Neural cell (in vitro differentiated cells): ENCODE data around the gene FRMPD3. TPM values are rescaled to one million over a fixed set of nuclear protein-coding genes. Genes with fewer than 3 reads are reported as not detected.

Source experiments
- H2AFZ ChIP-seq: fragments of 200-600, 300-800 bp; sonication (generic), shearing (Covaris generic); 2 replicates; pipeline ENCODE4 v1.6.0; 2014; ENCODE audit warnings: low read depth, mild to moderate bottlenecking, antibody characterized with exemption, low read length, moderate library complexity
- H3F3A ChIP-seq: fragments of 200-600 bp; shearing (Covaris generic); 2 replicates; pipeline ENCODE4 v1.6.1; 2016; ENCODE audit warnings: mild to moderate bottlenecking, moderate library complexity, mixed read lengths, antibody characterized with exemption, low read length; ENCODE audit not compliant: insufficient read depth, poor library complexity, severe bottlenecking
- H3K27ac ChIP-seq: fragments of 200-600, 300-800 bp; sonication (generic), shearing (Covaris generic); 2 replicates; pipeline ENCODE4 v1.5.1; 2014; ENCODE audit warnings: mild to moderate bottlenecking, low read length, moderate library complexity
- H3K27me3 ChIP-seq: fragments of 300-800, 200-600 bp; sonication (generic), shearing (Covaris generic); 2 replicates; pipeline ENCODE4 v1.6.0; 2014; ENCODE audit warnings: mild to moderate bottlenecking, low read depth, low read length, moderate library complexity; ENCODE audit not compliant: insufficient read depth
- H3K36me3 ChIP-seq: fragments of 300-800, 200-600 bp; sonication (generic), shearing (Covaris generic); 2 replicates; pipeline ENCODE4 v1.5.1; 2014; ENCODE audit warnings: mild to moderate bottlenecking, antibody characterized with exemption, low read length, moderate library complexity; ENCODE audit not compliant: insufficient read depth
- H3K4me2 ChIP-seq: fragments of 300-800, 200-600 bp; sonication (generic), shearing (Covaris generic); 2 replicates; pipeline ENCODE4 v1.6.0; 2014; ENCODE audit warnings: mild to moderate bottlenecking, low read length
- H3K4me3 ChIP-seq: fragments of 300-800, 200-600 bp; sonication (generic), shearing (Covaris generic); 2 replicates; pipeline ENCODE4 v1.5.1; 2014; ENCODE audit warnings: mild to moderate bottlenecking, low read length, moderate library complexity
- H3K79me2 ChIP-seq: fragments of 200-600 bp; shearing (Covaris generic); replicated peaks from 2 replicates; pipeline ENCODE4 v1.6.0; 2014; ENCODE audit warnings: mild to moderate bottlenecking, low read length, moderate library complexity; ENCODE audit not compliant: insufficient read depth
- H3K9ac ChIP-seq: fragments of 300-800, 200-600 bp; sonication (generic), shearing (Covaris generic); 2 replicates; pipeline ENCODE4 v1.6.1; 2016; ENCODE audit warnings: mild to moderate bottlenecking, low read length, mixed read lengths
- H3K9me2 ChIP-seq: fragments of 200-600 bp; shearing (Covaris generic); 2 replicates; pipeline ENCODE4 v1.6.1; 2016; ENCODE audit warnings: mild to moderate bottlenecking, low read length, mixed read lengths; ENCODE audit not compliant: insufficient read depth
- H3K9me3 ChIP-seq: fragments of 200-600, 300-800 bp; sonication (generic), shearing (Covaris generic); 2 replicates; pipeline ENCODE4 v1.6.1; 2016; ENCODE audit warnings: mild to moderate bottlenecking, mixed run types, low read length, moderate library complexity, mixed read lengths
- H4K20me1 ChIP-seq: fragments of 200-600 bp; shearing (Covaris generic); 2 replicates; pipeline ENCODE4 v1.6.1; 2016; ENCODE audit warnings: mild to moderate bottlenecking, mixed run types; ENCODE audit not compliant: insufficient read depth
- CTCF ChIP-seq: fragments of 450-650 bp; IDR thresholded peaks from 2 replicates; pipeline ENCODE4 v1.5.1; 2014; ENCODE audit warnings: antibody characterized with exemption, mild to moderate bottlenecking, moderate library complexity; ENCODE audit not compliant: poor library complexity, severe bottlenecking
- EP300 ChIP-seq: fragments of 450-650 bp; conservative IDR thresholded peaks from 2 replicates; pipeline ENCODE4 v1.6.1; 2014; ENCODE audit warnings: antibody characterized with exemption, mild to moderate bottlenecking, moderate library complexity; ENCODE audit not compliant: poor library complexity, severe bottlenecking
- EZH2 ChIP-seq: fragments of 200-600, 300-800 bp; shearing (Covaris generic), sonication (generic); IDR thresholded peaks from 2 replicates; pipeline ENCODE4 v1.6.1; 2014; ENCODE audit warnings: antibody characterized with exemption, low read length, borderline replicate concordance, mild to moderate bottlenecking; ENCODE audit not compliant: insufficient read depth, poor library complexity, severe bottlenecking
- MXI1 ChIP-seq: fragments of 450-650 bp; conservative IDR thresholded peaks from 2 replicates; pipeline ENCODE4 v1.6.1; 2014; ENCODE audit warnings: antibody characterized with exemption, mild to moderate bottlenecking; ENCODE audit not compliant: poor library complexity, severe bottlenecking
- POLR2AphosphoS5 ChIP-seq: IDR thresholded peaks from 2 replicates; pipeline ENCODE4 v1.6.1; 2012
- RAD21 ChIP-seq: fragments of 450-650 bp; conservative IDR thresholded peaks from 2 replicates; pipeline ENCODE4 v1.6.1; 2014; ENCODE audit warnings: antibody characterized with exemption, mild to moderate bottlenecking, moderate library complexity
- REST ChIP-seq: IDR thresholded peaks from 2 replicates; pipeline ENCODE4 v1.6.1; 2012; ENCODE audit warnings: borderline replicate concordance
- SMC3 ChIP-seq: fragments of 450-650 bp; conservative IDR thresholded peaks from 2 replicates; pipeline ENCODE4 v1.6.1; 2014; ENCODE audit warnings: antibody characterized with exemption, mild to moderate bottlenecking, moderate library complexity; ENCODE audit not compliant: poor library complexity
- TAF1 ChIP-seq: IDR thresholded peaks from 2 replicates; pipeline ENCODE4 v1.6.1; 2012; ENCODE audit warnings: low read depth
- polyA plus RNA-seq: library from polyadenylated mRNA; depleted of rRNA; stranded (reverse); fragments of >200 nt; gene quantifications from 2 replicates; pipeline ENCODE4 v1.2.3, GENCODE V29; 2014

Gene FRMPD3
- polyA plus RNA-seq, 1 donor from 2014 or later = 0.45 TPM

DNA sequence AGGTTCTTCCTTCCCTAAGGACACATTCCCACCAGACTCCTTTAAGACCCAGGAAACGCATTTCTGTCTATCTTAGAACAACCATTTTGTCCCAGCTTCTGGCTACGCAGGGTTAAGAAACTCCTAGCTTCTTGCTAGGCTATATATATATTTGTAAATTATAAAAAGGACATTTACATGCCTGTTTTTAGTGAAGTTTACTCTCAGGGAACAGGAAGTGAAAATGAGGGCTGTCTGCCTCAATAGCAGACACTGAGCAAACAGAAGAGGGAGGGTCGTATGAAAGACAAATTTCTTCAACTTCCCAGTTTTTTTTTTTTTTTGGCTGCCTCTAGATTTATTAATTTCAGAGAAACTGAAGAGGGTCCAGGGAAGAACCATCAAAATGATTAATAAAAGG is 9.3 kb upstream of the FRMPD3 start:
- Histone ChIP-seq H3K9me3 (no peaks in the 10 kb centered on the region), H3K79me2 (no peaks in the 10 kb centered on the region), H3K4me3 (no peak overlapping the region), H3F3A (no peaks in the 10 kb centered on the region), H3K4me2 (no peak overlapping the region), H3K27me3 (no peaks in the 10 kb centered on the region), H3K36me3 (no peaks in the 10 kb centered on the region), H2AFZ (no peak overlapping the region), H3K9me2 (no peaks in the 10 kb centered on the region), H3K9ac (no peak overlapping the region), H4K20me1 (no peaks in the 10 kb centered on the region), H3K27ac (no peak overlapping the region)
- TF ChIP-seq TAF1 = no peak
- no peak for TF ChIP-seq MXI1
- no peak for TF ChIP-seq RAD21

- Histone ChIP-seq H3K27ac (no peak overlapping the region), H3K4me3 (no peak overlapping the region), H3K36me3 (no peaks in the 10 kb centered on the region), H3K9me2 (no peaks in the 10 kb centered on the region), H3K9ac (no peak overlapping the region), H2AFZ (no peak overlapping the region), H4K20me1 (no peaks in the 10 kb centered on the region), H3K27me3 (no peaks in the 10 kb centered on the region), H3K4me2 (no peak overlapping the region), H3K9me3 (no peaks in the 10 kb centered on the region), H3K79me2 (no peaks in the 10 kb centered on the region), H3F3A (no peaks in the 10 kb centered on the region)
- TF ChIP-seq SMC3 (no peak), TAF1 (no peak), MXI1 (no peak), RAD21 (no peak), EZH2 (no peak), CTCF (no peak), EP300 (no peak), REST (no peak), POLR2AphosphoS5 (no peak)
These were observed 8.8 kb upstream of the FRMPD3 start for GRCh38 chrX:107440692-107441091.
